AG09319 (cell line): ENCODE results near the gene DDRGK1.

ENCODE experiments used
- DNase-seq: peaks from one replicate; pipeline ENCODE4 v3.0.0-alpha.2; 2010; ENCODE audit warnings: low read depth; ENCODE audit errors: extremely low read depth
- TF ChIP-seq, protein P1 (sequence below): IDR thresholded peaks from 2 replicates; pipeline ENCODE4 v1.5.1; 2011; ENCODE audit warnings: low read depth, mild to moderate bottlenecking, inconsistent platforms, low read length, moderate library complexity

Gene DDRGK1

DNA sequence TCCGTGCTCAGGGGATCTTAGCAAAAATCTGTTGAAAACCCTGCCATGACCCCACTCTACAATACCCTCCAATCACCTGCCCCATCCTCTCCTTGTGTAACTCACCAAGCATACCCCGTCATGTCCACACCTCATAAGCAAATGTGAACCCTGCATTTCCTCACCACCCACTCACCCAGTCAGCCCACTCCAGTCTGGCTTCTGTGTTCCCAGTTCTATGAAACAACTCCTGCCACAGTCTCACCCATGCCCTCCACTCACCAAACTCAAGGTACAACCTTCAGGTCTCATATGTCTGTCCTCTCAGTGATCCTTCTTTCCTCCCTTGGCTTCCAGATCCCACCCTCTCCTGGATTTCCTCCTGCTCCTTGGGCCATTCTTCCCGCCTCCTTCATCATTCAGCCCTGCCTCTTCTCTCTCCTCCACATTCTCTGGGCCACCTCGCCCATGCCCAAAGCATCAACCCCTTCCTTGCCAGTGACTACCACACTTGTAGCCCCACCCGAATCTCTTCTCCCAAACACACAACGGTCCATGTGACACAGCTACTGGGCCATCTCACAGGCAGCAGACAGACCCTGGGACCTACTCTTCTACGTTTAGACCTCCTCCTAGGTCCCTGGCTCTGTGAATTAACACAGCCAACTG is 8.8 kb downstream of the DDRGK1 start:
- TF ChIP-seq, protein P1, sequence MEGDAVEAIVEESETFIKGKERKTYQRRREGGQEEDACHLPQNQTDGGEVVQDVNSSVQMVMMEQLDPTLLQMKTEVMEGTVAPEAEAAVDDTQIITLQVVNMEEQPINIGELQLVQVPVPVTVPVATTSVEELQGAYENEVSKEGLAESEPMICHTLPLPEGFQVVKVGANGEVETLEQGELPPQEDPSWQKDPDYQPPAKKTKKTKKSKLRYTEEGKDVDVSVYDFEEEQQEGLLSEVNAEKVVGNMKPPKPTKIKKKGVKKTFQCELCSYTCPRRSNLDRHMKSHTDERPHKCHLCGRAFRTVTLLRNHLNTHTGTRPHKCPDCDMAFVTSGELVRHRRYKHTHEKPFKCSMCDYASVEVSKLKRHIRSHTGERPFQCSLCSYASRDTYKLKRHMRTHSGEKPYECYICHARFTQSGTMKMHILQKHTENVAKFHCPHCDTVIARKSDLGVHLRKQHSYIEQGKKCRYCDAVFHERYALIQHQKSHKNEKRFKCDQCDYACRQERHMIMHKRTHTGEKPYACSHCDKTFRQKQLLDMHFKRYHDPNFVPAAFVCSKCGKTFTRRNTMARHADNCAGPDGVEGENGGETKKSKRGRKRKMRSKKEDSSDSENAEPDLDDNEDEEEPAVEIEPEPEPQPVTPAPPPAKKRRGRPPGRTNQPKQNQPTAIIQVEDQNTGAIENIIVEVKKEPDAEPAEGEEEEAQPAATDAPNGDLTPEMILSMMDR: no peak
- no peak for DNase-seq

DNA sequence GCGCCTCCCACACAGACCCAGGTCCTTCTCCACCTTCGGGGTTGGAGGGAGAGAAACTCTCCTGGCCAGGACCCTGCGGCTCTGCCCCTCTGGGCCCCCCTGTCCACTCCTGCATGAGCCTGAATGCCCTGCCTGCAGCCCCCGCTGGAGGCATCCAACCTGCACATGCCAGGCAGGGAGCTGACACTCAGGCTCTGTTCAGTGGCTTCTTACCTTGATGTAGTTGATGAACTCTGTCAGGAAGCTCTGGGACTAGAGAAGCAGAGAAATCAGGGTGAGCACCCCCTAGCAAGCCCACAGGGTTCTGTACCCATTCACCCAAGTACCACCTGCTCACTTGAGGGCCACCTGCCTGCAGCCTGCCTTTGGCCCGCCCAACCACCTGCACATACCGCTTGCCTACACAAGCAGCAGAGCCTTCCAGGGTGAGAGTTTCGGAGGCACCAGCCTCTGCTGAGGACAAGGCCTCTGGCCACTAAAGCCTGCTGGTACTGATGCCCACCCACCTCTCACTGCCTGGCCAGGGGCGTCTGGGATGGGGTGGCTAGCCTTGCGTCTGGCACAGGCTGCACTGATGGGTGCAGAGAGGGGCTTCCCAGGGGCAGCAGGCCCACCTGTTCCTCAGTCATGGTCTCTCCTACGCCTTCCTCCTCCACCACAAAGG is 9.7 kb downstream of the DDRGK1 start:
- DNase-seq: no peak
- TF ChIP-seq, protein P1: no peak

DNA sequence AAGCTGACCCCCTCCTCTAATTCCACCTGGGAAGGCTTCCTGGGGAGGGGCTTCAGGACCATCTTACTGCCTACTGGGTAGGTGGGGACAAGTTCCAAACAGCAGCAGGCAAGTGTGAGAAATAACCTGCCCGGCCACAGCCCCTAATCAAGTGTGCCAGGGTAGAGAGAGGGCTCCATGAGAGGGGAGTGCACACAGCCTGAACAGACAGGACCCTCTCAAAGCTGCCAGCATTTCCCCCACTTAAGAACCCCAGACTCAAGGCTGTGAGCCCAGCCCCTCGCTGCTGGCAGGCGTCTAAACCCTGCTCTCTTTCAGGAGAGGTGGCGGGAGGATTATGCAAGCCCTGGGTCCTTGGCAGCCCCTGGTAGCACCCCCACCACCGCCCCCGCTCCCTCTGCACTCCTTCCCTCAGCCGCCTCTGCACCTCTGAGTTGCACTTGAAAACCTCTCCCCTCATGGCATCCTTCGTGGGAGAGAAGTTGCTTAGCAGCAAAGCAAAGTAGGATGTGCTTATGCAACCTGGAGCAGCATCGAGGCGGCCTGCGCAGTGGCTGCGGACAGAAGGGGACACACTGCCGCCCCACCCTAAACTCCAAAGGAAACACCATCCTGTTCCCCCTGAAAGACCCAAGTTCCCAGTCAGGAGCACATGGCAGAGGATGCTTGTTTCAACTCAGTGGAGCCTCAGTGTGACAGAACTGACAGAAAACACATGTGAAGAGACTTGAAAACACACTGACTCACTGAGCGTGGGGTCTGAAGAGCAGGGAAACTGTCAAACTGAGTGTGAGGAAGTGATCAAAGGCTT is 10.5 kb downstream of the DDRGK1 start:
- DNase-seq: no peak
- TF ChIP-seq, protein P1: no peak

DNA sequence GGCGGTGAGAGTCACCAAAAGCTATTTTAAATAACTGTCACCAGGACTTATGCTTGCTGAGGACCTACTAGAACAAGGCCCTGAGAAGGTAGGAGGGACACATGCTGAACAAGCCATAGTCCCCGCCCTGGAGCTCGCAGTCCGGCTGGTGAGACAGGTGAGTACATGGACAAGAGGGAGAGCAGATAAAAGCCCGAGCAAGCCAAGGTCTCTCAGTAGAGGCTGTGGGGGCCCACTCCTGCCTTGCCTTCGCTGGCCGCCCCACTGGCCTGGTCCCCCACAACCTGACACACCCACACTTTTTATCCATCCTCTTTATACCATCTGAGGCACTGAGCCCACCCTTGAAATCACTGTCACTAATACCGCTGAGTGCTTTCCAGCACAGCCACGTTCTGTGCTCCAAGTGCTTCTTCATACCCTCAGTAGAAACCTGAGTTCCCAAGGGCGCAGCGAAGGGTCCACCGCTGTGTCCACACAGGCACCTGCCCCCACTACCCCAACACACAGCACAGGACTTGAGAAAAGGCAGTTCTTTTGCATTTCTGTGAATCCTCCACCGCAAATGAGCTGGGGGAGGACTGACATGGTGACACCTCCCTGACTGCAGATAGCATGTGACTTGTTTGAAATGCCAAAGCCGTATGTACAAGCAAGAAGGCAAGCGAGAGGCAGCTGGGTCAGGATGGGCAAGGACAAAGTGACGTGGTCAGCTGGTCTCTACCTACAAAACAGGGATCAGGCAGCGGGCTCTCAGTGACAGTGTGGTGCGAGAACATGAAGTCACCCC is 12.1 kb downstream of the DDRGK1 start:
- DNase-seq: no peak
- TF ChIP-seq, protein P1: no peak

DNA sequence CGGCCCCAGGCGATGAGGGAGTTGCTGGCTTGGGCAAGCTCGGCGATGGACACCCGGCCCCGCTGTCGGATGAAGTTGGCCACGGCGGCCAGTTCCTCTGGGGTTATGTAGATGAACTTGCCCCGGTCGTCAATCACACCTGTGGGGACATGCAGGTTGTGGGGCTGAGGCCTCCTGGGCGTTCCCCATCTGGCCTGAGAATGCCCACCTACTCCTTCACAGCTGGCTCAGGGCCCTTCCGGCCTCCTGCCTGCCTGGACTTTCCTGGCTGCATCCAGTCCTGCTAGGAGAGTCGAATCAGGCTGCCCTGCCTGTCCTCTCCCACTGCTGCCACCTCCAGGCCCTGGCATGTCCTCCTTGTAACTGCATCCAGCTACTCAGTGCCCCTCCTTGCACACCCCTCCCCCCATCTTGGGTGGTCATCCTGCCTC is 13.8 kb downstream of the DDRGK1 start:
- no peak for DNase-seq
- TF ChIP-seq, protein P1: no peak

DNA sequence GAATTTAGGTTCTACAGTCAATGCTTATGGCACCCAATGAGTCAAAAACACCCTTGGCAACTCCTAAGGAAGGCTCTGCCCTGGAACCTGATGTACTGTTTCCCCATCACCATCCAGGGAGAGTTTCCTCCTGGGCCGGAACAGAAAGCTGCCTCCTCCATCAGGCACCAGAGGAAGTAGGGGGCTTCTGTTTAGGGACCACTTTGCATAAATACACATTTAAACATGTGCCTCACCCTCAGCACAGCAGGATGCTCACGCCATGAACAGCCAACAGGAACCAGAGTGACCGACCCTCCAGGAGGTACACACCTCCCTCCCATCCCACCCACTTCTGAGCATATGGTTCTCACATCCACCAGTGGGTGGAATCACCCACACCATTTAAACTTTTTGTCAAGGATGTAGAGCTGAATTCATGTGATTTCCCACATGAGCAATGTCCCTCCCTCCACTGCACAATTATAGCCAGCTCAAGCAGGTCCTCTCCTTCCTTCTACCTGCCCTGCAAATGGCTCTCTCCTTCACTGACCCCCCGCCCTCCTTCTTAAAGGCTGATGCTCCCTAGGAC is 14.8 kb downstream of the DDRGK1 start:
- TF ChIP-seq, protein P1: no peak
- no peak for DNase-seq
